ENCODE data around the gene CCDC60. TPM values are rescaled to one million over a fixed set of nuclear protein-coding genes. Genes with fewer than 3 reads are reported as not detected.

CCDC60 gene
- total RNA-seq, 1 donor from 2014 or later: 2.3 TPM

DNA sequence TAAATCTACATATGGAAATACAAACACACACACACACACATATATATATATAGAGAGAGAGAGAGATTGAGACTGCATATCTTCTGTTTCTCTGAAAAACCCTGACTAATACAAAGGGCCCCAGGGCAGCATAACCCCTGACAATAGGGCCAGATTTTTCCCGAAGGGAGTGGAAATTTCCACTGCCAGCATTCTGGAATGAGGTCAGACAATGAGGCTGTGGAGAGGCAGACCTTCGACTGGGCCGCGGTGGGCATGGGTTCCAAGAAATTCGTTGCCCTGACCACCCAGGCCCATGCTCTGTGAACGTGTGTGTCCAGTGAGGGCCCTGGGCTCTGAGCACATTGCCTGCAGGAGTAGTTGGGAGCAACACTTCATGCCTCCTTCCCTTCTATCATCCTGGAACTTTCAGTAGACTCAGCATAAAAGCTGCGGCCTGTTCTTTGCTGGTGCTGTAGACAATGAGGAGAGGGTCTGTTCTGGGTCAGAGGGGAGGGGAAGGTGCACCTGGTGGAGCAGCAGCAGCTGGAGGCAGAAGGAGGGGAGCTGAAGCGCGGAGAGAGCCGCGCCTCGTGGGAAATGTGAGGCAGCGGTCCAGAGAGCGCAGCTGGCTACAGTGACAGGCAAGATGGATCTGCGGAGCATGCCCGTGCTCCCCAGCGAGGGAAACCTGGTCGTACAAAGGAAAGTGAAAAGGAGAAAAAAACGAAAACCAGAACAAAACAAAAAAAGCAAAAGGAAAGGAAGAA, 25.6 kb upstream of the CCDC60 start:
- DNase-seq (ENCODE audit: extremely low spot score, unreplicated experiment): no peak

GRCh38 chr12:119311878-119312277, 22.7 kb upstream of the CCDC60 start:
- DNase-seq (ENCODE audit: extremely low spot score, unreplicated experiment): no peak
- no peak overlapping the region for H3K27ac Mint-ChIP-seq
- TF ChIP-seq, protein P1, sequence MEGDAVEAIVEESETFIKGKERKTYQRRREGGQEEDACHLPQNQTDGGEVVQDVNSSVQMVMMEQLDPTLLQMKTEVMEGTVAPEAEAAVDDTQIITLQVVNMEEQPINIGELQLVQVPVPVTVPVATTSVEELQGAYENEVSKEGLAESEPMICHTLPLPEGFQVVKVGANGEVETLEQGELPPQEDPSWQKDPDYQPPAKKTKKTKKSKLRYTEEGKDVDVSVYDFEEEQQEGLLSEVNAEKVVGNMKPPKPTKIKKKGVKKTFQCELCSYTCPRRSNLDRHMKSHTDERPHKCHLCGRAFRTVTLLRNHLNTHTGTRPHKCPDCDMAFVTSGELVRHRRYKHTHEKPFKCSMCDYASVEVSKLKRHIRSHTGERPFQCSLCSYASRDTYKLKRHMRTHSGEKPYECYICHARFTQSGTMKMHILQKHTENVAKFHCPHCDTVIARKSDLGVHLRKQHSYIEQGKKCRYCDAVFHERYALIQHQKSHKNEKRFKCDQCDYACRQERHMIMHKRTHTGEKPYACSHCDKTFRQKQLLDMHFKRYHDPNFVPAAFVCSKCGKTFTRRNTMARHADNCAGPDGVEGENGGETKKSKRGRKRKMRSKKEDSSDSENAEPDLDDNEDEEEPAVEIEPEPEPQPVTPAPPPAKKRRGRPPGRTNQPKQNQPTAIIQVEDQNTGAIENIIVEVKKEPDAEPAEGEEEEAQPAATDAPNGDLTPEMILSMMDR (conservative IDR thresholded peaks at IDR 0.05): no peak
- H3K36me3 Mint-ChIP-seq: no peaks in the 10 kb centered on the region
- H3K27me3 Mint-ChIP-seq: peaks cover 14% of the 10 kb centered on the region
- H3K4me3 Mint-ChIP-seq: no peak overlapping the region
- H3K9me3 Mint-ChIP-seq: peaks cover 5% of the 10 kb centered on the region
- H3K4me1 Mint-ChIP-seq (ENCODE audit: unreplicated experiment): peaks cover 10% of the 10 kb centered on the region

More for the DNA sequence above, 25.6 kb upstream of the CCDC60 start:
- H3K36me3 Mint-ChIP-seq: no peaks in the 10 kb centered on the region
- TF ChIP-seq, protein P1 (conservative IDR thresholded peaks at IDR 0.05): no peak
- H3K27ac Mint-ChIP-seq: no peak overlapping the region
- H3K4me3 Mint-ChIP-seq: no peak overlapping the region
- peaks cover 10% of the 10 kb centered on the region for H3K4me1 Mint-ChIP-seq (ENCODE audit: unreplicated experiment)
- H3K27me3 Mint-ChIP-seq: peaks cover 11% of the 10 kb centered on the region
- peaks cover 5% of the 10 kb centered on the region for H3K9me3 Mint-ChIP-seq

- peaks cover 5% of the 10 kb centered on the region for H3K9me3 Mint-ChIP-seq
- no peaks in the 10 kb centered on the region for H3K36me3 Mint-ChIP-seq
- DNase-seq (ENCODE audit: extremely low spot score, unreplicated experiment): no peak
- peaks cover 10% of the 10 kb centered on the region for H3K4me1 Mint-ChIP-seq (ENCODE audit: unreplicated experiment)
- H3K27me3 Mint-ChIP-seq: peaks cover 14% of the 10 kb centered on the region
- H3K4me3 Mint-ChIP-seq: no peak overlapping the region
- TF ChIP-seq, protein P1 (conservative IDR thresholded peaks at IDR 0.05): no peak
- no peak overlapping the region for H3K27ac Mint-ChIP-seq
Observed at GRCh38 chr12:119312904-119313303, 21.6 kb upstream of the CCDC60 start.

GRCh38 chr12:119314290-119314689, 20.2 kb upstream of the CCDC60 start:
- no peak for DNase-seq (ENCODE audit: extremely low spot score, unreplicated experiment)
- H3K4me1 Mint-ChIP-seq (ENCODE audit: unreplicated experiment): peaks cover 2% of the 10 kb centered on the region
- no peaks in the 10 kb centered on the region for H3K36me3 Mint-ChIP-seq
- no peak overlapping the region for H3K4me3 Mint-ChIP-seq
- TF ChIP-seq, protein P1 (conservative IDR thresholded peaks at IDR 0.05): no peak
- no peak overlapping the region for H3K27ac Mint-ChIP-seq
- H3K9me3 Mint-ChIP-seq: peaks cover 1% of the 10 kb centered on the region
- peaks cover 6% of the 10 kb centered on the region for H3K27me3 Mint-ChIP-seq

DNA sequence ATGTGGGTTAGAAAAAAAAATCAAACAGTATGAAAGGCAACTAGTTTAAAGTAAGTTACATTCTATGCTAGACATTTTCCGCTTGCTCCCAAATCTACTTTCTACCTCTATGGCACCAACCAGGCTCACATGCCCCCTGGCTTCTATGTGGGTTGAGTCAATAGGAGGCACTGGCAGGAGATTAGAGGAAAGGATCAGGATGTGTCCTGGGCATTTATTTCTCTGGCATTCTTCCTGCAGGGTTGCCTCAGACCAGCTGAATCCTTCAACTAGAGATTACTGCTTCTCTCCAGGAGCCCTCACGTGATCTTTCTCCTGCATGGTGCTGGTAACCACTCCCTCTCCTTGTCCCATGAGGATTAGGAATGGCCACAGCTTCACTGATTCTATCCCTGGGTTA, 14.9 kb upstream of the CCDC60 start:
- Mint-ChIP-seq H3K4me3 (no peak overlapping the region), H3K36me3 (no peaks in the 10 kb centered on the region), H3K27ac (no peak overlapping the region), H3K4me1 (ENCODE audit: unreplicated experiment) (no peaks in the 10 kb centered on the region), H3K9me3 (no peaks in the 10 kb centered on the region), H3K27me3 (peaks cover 14% of the 10 kb centered on the region)
- no peak for DNase-seq (ENCODE audit: extremely low spot score, unreplicated experiment)
- TF ChIP-seq, protein P1 (conservative IDR thresholded peaks at IDR 0.05): no peak
